Hepatocyte (in vitro differentiated cells): Measurements from ENCODE around the gene PRR29. TPM values are rescaled to one million over a fixed set of nuclear protein-coding genes. Genes with fewer than 3 reads are reported as not detected.
"Not testable (repeated sequence)": the region's sequence is repeated elsewhere in the genome, so short reads cannot be mapped to it uniquely, and the experiment has no call there.

Source experiments
- DNase-seq: peaks from one replicate; pipeline ENCODE4 v3.0.0-alpha.2; 2016; ENCODE audit warnings: low spot score
- H2AFZ ChIP-seq: fragments of 200-600 bp; sonication (generic); 2 replicates; pipeline ENCODE4 v1.6.0; 2016; ENCODE audit warnings: antibody characterized with exemption, mild to moderate bottlenecking
- H3K27ac ChIP-seq: fragments of 200-600 bp; sonication (generic); 2 replicates; pipeline ENCODE4 v1.5.1; 2016; ENCODE audit warnings: mild to moderate bottlenecking
- H3K27me3 ChIP-seq: fragments of 200-600 bp; sonication (generic); 2 replicates; pipeline ENCODE4 v1.6.1; 2016
- H3K36me3 ChIP-seq: fragments of 200-600 bp; sonication (generic); replicated peaks from 2 replicates; pipeline ENCODE4 v1.5.1; 2016; ENCODE audit warnings: low read depth; ENCODE audit not compliant: insufficient read depth
- H3K4me1 ChIP-seq: fragments of 200-600 bp; sonication (generic); 2 replicates; pipeline ENCODE4 v1.5.1; 2016; ENCODE audit warnings: mild to moderate bottlenecking, moderate library complexity; ENCODE audit not compliant: insufficient read depth
- H3K4me2 ChIP-seq: fragments of 200-600 bp; sonication (generic); 2 replicates; pipeline ENCODE4 v1.6.0; 2016
- H3K4me3 ChIP-seq: fragments of 200-600 bp; sonication (generic); 2 replicates; pipeline ENCODE4 v1.5.1; 2016; ENCODE audit warnings: mild to moderate bottlenecking
- H3K79me2 ChIP-seq: fragments of 200-600 bp; sonication (generic); 2 replicates; pipeline ENCODE4 v1.6.0; 2017; ENCODE audit warnings: mild to moderate bottlenecking
- H3K9me2 ChIP-seq: fragments of 200-600 bp; sonication (generic); replicated peaks from 2 replicates; pipeline ENCODE4 v1.6.0; 2017; ENCODE audit warnings: mild to moderate bottlenecking; ENCODE audit not compliant: insufficient read depth
- H3K9me3 ChIP-seq: fragments of 200-600 bp; sonication (generic); 2 replicates; pipeline ENCODE4 v1.5.1; 2016; ENCODE audit warnings: low read depth, mild to moderate bottlenecking
- H4K20me1 ChIP-seq: fragments of 200-600 bp; sonication (generic); 2 replicates; pipeline ENCODE4 v1.6.0; 2016; ENCODE audit warnings: mild to moderate bottlenecking; ENCODE audit not compliant: insufficient read depth, poor library complexity, severe bottlenecking
- CTCF ChIP-seq: fragments of 200-600 bp; sonication (generic); IDR thresholded peaks from 2 replicates; pipeline ENCODE4 v1.5.1; 2016; ENCODE audit warnings: antibody characterized with exemption, mild to moderate bottlenecking; ENCODE audit not compliant: poor library complexity
- EZH2 ChIP-seq: fragments of 200-600 bp; sonication (generic); IDR thresholded peaks from 2 replicates; pipeline ENCODE4 v1.6.1; 2016; ENCODE audit warnings: antibody characterized with exemption, mild to moderate bottlenecking, borderline replicate concordance
- EZH2phosphoT487 ChIP-seq: fragments of 200-600 bp; sonication (generic); IDR thresholded peaks from one replicate; pipeline ENCODE4 v1.6.1; 2018; ENCODE audit warnings: antibody characterized with exemption, mild to moderate bottlenecking, low read depth, moderate library complexity; ENCODE audit not compliant: unreplicated experiment, severe bottlenecking
- WGBS: methylation state at CpG from one replicate; pipeline ENCODE4 v1.1.6; 2016; ENCODE audit warnings: low lambda C conversion rate; ENCODE audit errors: missing lambda C conversion rate; 5-methylcytosine and 5-hydroxymethylcytosine counted together
- polyA plus RNA-seq: library from polyadenylated mRNA; unstranded; fragments of >200 nt; fragmentation: Nextera tagmentation; extraction: Ambion mirVana; gene quantifications from 2 replicates; pipeline ENCODE4 v1.2.1, GENCODE V29; 2016
- total RNA-seq: library from RNA; depleted of rRNA; stranded (reverse); fragments of >200 nt; gene quantifications from 2 replicates; pipeline ENCODE4 v1.2.3, GENCODE V29; 2014

The PRR29 gene
- total and polyA plus RNA-seq, 2 experiments from 2014 or later = 0.13 to 1.4 TPM

- no peak for DNase-seq
- no peak for TF ChIP-seq EZH2phosphoT487
- no peak for TF ChIP-seq EZH2
- no peak for TF ChIP-seq CTCF
- no peaks in the 10 kb centered on the region for H4K20me1 ChIP-seq
- H2AFZ ChIP-seq = no peak overlapping the region
- no peaks in the 10 kb centered on the region for H3K79me2 ChIP-seq
- no peak overlapping the region for H3K4me2 ChIP-seq
- 94% methylated on average over 6 of the region's 6 CpGs for WGBS
- H3K4me1 ChIP-seq = no peaks in the 10 kb centered on the region
- no peak overlapping the region for H3K4me3 ChIP-seq
- H3K27me3 ChIP-seq = no peaks in the 10 kb centered on the region
- no peaks in the 10 kb centered on the region for H3K9me2 ChIP-seq
- H3K9me3 ChIP-seq = no peaks in the 10 kb centered on the region
- H3K27ac ChIP-seq = no peak overlapping the region
- no peaks in the 10 kb centered on the region for H3K36me3 ChIP-seq
These were observed 17.3 kb downstream of the PRR29 start for GRCh38 chr17:64015447-64015846.

- DNase-seq = no peak
- no peak overlapping the region for H2AFZ ChIP-seq
- no peaks in the 10 kb centered on the region for H3K27me3 ChIP-seq
- H3K79me2 ChIP-seq = no peaks in the 10 kb centered on the region
- WGBS = 71% methylated on average over 5 of the region's 5 CpGs
- no peaks in the 10 kb centered on the region for H3K9me2 ChIP-seq
- H3K4me2 ChIP-seq = no peak overlapping the region
- H3K4me3 ChIP-seq = no peak overlapping the region
- no peak overlapping the region for H3K27ac ChIP-seq
- no peak for TF ChIP-seq EZH2phosphoT487
- no peak for TF ChIP-seq CTCF
- TF ChIP-seq EZH2 = no peak
- H4K20me1 ChIP-seq = no peaks in the 10 kb centered on the region
- no peaks in the 10 kb centered on the region for H3K36me3 ChIP-seq
- no peaks in the 10 kb centered on the region for H3K9me3 ChIP-seq
- H3K4me1 ChIP-seq = no peaks in the 10 kb centered on the region
These were observed 18.2 kb downstream of the PRR29 start for GRCh38 chr17:64016231-64016784.

- no peaks in the 10 kb centered on the region for H3K9me3 ChIP-seq
- no peaks in the 10 kb centered on the region for H3K9me2 ChIP-seq
- H4K20me1 ChIP-seq = no peaks in the 10 kb centered on the region
- no peak overlapping the region for H3K4me3 ChIP-seq
- H3K79me2 ChIP-seq = no peaks in the 10 kb centered on the region
- TF ChIP-seq EZH2 = no peak
- TF ChIP-seq EZH2phosphoT487 = no peak
- no peaks in the 10 kb centered on the region for H3K4me1 ChIP-seq
- DNase-seq = no peak
- H2AFZ ChIP-seq = no peak overlapping the region
- no peak overlapping the region for H3K4me2 ChIP-seq
- 93% methylated on average over 3 of the region's 3 CpGs for WGBS
- H3K36me3 ChIP-seq = no peaks in the 10 kb centered on the region
- no peak overlapping the region for H3K27ac ChIP-seq
- no peaks in the 10 kb centered on the region for H3K27me3 ChIP-seq
These were observed 18.8 kb downstream of the PRR29 start for GRCh38 chr17:64016974-64017373.

GRCh38 chr17:64017381-64017980 is 19.3 kb downstream of the PRR29 start:
- TF ChIP-seq CTCF (no peak), EZH2phosphoT487 (no peak), EZH2 (no peak)
- H3K79me2 ChIP-seq = no peaks in the 10 kb centered on the region
- 86% methylated on average over 2 of the region's 2 CpGs for WGBS
- H3K36me3 ChIP-seq = no peaks in the 10 kb centered on the region
- no peak overlapping the region for H2AFZ ChIP-seq
- no peak overlapping the region for H3K27ac ChIP-seq
- H4K20me1 ChIP-seq = no peaks in the 10 kb centered on the region
- no peaks in the 10 kb centered on the region for H3K27me3 ChIP-seq
- H3K4me3 ChIP-seq = no peak overlapping the region
- no peaks in the 10 kb centered on the region for H3K9me3 ChIP-seq
- no peaks in the 10 kb centered on the region for H3K9me2 ChIP-seq
- no peak for DNase-seq
- no peaks in the 10 kb centered on the region for H3K4me1 ChIP-seq
- no peak overlapping the region for H3K4me2 ChIP-seq

- not testable (repeated sequence) for H3K9me2 ChIP-seq, H3K27me3 ChIP-seq, H3K9me3 ChIP-seq, H3K4me1 ChIP-seq, DNase-seq, H3K4me3 ChIP-seq, H3K4me2 ChIP-seq, H2AFZ ChIP-seq, H3K79me2 ChIP-seq, H3K27ac ChIP-seq, H3K36me3 ChIP-seq, H4K20me1 ChIP-seq
- WGBS = 84% methylated on average over 9 of the region's 9 CpGs
These were observed 21.4 kb downstream of the PRR29 start for GRCh38 chr17:64019551-64019961.
